Right lobe of liver (tissue), 4 donors: ENCODE data around the gene ST6GALNAC4.

Experiments
- POLR2A ChIP-seq: fragments of 450-650 bp; IDR thresholded peaks from one replicate; pipeline ENCODE4 v1.6.1; 2017; ENCODE audit warnings: antibody characterized with exemption, mild to moderate bottlenecking
- TF ChIP-seq, protein P1 (sequence below), 4 donors: fragments of 200-600 bp in 3 of 4; fragments of 450-650 bp in 1 of 4; IDR thresholded peaks; one replicate each; pipeline versions ENCODE4 v1.5.1 to v1.8.0; 2016 to 2022; ENCODE audit warnings: antibody characterized with exemption in 4 of 4, mild to moderate bottlenecking in 2 of 4
- donor health status: DM: no; HTN: no; CAD: no.
- donor health status: DM: no; HTN: no; CAD: no.
- donor health status: DM: no; HTN: yes; CAD: no.

DNA sequence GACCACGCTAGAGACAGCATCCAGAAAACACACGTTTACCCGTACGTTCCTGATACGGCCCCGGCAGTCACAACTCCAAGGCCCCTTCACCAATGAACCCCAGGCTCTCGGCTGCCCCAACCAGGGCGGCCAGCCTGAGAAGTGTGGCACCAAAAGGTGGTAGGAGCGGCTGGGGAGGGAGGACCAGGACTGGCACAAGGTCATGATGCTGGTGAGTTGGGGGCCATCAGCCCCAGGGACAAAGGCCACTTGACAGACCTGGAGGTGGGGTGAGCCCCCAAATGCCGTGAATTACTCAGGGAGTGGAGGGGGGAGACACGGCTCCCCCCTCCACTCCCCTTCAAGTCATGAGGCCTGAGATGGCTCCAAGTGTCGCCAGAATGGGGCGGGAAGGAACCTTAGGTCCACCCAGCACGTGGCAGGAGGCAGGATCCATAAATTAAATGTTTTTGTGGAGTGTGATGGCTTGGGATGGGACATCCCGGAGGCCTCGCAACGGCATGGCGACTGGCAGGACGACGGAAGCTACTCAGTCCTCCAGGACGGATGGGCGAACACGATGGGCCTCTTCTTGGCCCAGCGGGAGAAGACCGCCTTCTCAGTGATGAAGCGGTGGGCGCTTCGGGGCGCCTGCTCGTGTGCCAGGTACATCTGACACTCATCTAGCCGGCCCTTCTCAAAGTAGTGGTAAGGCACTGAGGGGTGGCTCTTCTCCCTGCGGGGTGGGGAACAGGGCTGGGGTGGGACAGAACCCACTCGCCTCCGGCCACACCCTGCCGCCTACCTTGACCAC lies 8.8 kb downstream of the ST6GALNAC4 start:
- no peak for TF ChIP-seq POLR2A
- TF ChIP-seq, protein P1, sequence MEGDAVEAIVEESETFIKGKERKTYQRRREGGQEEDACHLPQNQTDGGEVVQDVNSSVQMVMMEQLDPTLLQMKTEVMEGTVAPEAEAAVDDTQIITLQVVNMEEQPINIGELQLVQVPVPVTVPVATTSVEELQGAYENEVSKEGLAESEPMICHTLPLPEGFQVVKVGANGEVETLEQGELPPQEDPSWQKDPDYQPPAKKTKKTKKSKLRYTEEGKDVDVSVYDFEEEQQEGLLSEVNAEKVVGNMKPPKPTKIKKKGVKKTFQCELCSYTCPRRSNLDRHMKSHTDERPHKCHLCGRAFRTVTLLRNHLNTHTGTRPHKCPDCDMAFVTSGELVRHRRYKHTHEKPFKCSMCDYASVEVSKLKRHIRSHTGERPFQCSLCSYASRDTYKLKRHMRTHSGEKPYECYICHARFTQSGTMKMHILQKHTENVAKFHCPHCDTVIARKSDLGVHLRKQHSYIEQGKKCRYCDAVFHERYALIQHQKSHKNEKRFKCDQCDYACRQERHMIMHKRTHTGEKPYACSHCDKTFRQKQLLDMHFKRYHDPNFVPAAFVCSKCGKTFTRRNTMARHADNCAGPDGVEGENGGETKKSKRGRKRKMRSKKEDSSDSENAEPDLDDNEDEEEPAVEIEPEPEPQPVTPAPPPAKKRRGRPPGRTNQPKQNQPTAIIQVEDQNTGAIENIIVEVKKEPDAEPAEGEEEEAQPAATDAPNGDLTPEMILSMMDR (IDR thresholded peaks at IDR 0.05): no peak
